DMS 273 treated with DMSO at 0.1 percent for 48 hours (cell line): ENCODE results near the gene PLXDC2.
"Not testable (repeated sequence)": the region's sequence is repeated elsewhere in the genome, so short reads cannot be mapped to it uniquely, and the experiment has no call there.

Experiments
- DNase-seq: peaks from one replicate; lab custom pipeline; 2025; lab: John Stamatoyannopoulos, UW

Gene PLXDC2

GRCh38 chr10:20115894-20116293, 299.7 kb downstream of the PLXDC2 start:
- no peak for DNase-seq

DNA sequence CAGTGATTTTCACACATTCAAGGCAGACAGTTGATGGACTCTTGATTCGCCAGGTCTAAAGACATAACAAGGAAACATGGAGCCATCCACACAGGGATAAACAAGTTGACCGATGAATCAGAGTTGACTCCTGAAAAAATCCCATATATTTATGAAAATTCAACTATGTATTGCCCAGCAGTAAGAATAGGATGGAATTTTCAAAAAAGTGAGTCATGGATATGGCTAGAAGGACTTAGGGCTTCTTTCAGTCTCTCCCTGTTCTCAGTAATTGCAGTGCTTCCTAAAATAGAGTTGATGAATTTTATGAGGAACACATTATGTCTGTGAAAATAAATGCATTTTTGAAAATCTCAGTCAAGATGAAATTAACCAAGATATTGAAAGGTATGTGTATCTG, 301.2 kb downstream of the PLXDC2 start:
- no peak for DNase-seq

DNA sequence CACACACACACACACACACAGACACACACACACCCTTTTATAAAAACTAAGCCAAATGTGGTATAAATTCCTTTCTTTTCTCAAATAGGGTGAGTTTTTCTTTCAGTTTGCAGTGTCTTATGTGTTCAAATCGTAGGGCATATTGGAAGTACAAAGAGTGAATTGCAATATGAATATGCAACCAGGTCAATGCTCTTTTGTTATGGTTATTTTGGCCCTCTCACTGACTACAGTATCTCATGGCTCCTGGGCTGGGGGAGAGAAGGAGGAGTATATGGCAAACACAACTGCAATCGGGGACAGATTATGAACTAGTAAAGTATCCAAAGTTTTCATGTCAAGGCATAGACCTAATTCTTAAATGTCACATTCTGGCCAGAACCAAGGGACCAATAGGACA, 301.9 kb downstream of the PLXDC2 start:
- DNase-seq: no peak

DNA sequence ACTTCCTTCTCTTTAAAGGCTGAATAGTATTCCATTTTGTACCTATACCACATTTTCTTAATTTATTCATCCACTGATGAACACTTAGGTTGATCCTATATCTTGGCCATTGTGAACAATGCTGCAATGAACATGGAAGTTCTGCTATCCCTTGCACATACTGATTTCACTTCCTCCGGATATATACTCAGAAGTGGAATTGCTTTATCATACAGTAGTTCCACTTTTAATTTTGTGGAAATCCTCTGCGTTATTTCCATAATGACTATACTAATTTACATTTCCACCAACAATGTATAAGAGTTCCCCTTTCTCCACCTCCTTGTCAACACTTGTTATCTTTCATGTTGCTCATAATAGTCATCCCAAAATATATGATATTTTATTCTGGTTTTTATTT, 312.6 kb downstream of the PLXDC2 start:
- no peak for DNase-seq

DNA sequence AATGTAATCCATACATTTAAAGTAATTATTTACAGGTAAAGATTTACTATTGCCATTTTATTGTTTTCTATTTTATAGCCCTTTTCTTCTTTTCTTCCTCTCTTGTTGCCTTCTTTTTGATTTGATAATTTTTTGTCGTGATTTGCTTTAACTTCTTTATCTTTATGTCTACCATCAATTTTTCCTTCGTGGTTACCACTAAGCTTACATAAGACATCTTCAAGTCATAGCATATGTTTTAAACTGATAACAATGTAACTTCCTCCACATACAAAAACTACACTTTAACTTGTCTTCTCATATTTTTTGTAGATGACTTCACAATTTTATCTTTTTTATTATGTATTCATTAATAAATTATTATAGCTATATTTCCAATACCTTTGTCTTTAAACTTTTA, 316.6 kb downstream of the PLXDC2 start:
- no peak for DNase-seq

DNA sequence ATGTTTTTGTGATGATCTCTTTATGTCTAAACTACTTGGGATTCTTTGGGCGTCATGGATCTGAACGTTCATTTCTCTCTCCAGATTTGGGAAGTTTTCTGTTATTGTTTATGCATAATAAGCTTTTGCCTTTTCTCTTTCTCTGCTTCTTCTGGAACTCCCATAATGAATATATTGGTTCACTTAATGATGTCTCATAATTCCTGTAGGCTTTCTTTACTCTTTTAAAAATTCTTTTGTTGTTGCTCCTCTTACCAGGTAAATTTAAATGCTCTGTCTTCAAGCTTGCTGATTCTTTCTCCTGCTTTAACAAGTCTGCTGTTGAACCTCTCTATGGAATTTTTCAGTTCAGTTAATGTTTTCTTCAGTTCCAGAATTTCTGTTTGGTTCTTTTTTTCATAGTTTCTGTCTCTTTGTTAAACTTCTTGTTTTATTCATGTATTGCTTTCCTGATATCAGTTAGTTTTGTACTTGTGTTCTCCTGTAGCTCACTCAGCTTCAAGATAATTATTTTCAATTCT, 317.5 kb downstream of the PLXDC2 start:
- DNase-seq: no peak

DNA sequence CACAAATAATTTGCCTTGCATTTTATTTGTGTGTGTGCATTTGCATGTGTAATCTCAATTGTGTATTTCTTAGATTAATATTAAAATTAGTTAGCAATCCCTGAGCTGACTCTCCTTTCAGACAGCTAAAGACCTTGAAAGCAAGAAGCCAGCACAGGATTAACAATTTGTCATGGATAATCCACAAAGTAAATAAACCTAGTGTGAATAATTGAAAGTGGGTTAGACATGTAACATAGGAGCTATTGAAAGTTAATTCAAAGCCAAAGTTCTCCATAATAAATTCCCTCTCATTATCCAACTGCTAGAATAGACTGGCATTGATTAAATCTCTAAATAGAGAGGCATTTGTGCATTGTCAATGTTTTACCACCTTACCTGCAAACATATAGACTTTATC, 326.1 kb downstream of the PLXDC2 start:
- DNase-seq: no peak

DNA sequence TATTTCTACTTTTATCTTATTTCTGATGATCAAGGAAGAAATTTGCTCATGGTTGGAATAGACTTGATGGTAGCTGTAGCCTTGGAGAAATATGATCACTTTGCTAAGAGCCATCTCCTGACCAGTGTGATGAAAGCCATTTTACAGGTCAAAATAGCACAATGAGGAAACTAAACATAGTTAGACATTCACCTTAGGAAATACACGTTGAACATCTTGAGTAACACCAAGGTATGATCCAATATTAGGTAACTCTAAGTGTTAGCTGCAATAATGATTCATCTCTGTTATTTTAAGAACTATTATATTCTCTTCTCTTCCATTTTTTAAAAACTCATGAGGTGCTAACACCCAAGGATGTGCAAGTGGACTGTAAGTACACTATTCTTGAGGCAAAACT, 328.0 kb downstream of the PLXDC2 start:
- no peak for DNase-seq

DNA sequence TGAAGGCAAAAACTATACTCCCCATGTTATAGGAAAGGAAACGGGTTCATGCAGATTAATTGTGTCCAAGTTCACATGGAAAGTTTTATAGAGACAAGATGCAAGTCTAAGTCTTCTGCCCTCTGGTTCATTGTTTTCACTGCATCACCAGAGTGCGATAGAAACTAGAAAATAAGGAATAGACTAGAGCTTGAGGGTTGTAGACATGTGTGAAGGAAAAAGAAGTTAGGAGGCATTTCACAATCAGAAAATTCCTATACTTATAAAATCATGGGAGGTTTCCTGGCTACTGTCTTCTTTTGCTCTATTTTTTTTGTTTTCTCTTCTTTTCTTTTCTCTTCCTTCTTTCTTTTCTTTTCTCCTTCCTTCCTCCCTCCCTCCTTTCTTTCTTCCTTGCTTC, 329.8 kb downstream of the PLXDC2 start:
- no peak for DNase-seq

DNA sequence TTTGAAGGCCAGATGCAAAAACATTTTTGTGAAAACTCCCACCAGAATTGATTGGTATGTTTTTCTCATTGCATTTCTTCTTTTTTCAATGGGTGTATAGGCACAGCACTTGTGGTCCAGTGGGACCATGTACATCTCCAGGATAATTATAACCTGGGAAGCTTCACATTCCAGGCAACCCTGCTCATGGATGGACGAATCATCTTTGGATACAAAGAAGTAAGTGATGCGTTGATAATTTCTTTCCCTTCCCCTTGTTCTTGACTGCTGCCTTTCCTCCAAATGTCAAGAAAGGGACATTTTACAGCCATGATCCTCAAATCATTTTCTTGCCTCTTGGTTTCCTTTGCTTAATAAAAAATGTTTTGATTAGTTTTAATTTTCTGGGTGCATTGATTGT, 331.5 kb downstream of the PLXDC2 start:
- DNase-seq: no peak

- DNase-seq: no peak
Observed at GRCh38 chr10:20156511-20156910, 340.3 kb downstream of the PLXDC2 start.

- DNase-seq: no peak
Observed at GRCh38 chr10:20157314-20157713, 341.1 kb downstream of the PLXDC2 start.

- no peak for DNase-seq
Observed at GRCh38 chr10:20158086-20158485, 341.9 kb downstream of the PLXDC2 start.

DNA sequence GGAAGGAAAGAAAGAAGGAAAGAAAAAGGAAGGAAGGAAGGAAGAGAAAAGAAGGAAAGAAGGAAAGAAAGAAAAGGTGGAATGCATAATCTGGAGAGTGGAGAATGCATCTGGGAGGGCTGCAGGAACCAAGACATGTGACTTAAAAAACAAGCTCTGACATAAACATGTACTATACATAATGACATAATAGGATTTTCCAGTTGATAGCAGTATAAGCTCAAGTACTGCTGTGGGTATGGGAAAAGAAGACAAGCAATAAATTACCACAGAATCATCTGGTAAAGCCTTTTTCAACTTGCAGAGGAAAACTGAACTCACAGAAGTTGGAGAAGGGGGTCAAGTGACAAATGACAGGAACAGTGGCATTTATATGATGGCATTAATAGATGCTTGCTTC, 345.9 kb downstream of the PLXDC2 start:
- DNase-seq: no peak

GRCh38 chr10:20166096-20166675, 350.0 kb downstream of the PLXDC2 start:
- DNase-seq: no peak

GRCh38 chr10:20170661-20171060, 354.4 kb downstream of the PLXDC2 start:
- no peak for DNase-seq

GRCh38 chr10:20173046-20173445, 356.8 kb downstream of the PLXDC2 start:
- no peak for DNase-seq

GRCh38 chr10:20175719-20176118, 359.5 kb downstream of the PLXDC2 start:
- DNase-seq: no peak

GRCh38 chr10:20180766-20181165, 364.5 kb downstream of the PLXDC2 start:
- no peak for DNase-seq

GRCh38 chr10:20181434-20181833, 365.2 kb downstream of the PLXDC2 start:
- DNase-seq: no peak

- no peak for DNase-seq
Observed at GRCh38 chr10:20185116-20185515, 368.9 kb downstream of the PLXDC2 start.

- DNase-seq: not testable (repeated sequence)
Observed at GRCh38 chr10:20191392-20191791, 375.2 kb downstream of the PLXDC2 start.

- DNase-seq: no peak
Observed at GRCh38 chr10:20195076-20195475, 378.8 kb downstream of the PLXDC2 start.

GRCh38 chr10:20200758-20201157, 384.5 kb downstream of the PLXDC2 start:
- DNase-seq: no peak

DNA sequence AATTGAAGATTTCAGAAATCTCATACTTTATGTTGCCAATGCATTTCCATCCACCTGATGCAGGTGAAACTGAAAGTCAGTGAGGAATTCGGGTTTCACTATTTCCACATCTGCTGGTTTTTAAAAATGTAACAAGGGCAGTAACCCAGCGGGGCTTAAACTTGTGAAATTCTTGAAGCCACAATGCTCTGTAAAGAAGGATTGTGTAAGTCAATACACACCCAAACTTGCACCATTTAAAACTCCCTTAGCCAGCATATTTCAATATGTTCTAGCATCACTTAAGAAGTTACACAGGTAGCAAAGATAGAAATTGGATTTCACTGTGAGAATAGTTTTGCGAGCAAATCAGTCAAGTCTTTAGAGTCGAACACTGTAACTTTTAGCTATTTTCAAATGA, 386.1 kb downstream of the PLXDC2 start:
- no peak for DNase-seq
